Transverse colon (tissue), 4 donors: ENCODE data around the gene PDE2A. TPM values are rescaled to one million over a fixed set of nuclear protein-coding genes. Genes with fewer than 3 reads are reported as not detected.

Experiments
- DNase-seq: peaks from one replicate; pipeline ENCODE4 v3.0.0-alpha.2; 2019
- H3K27ac ChIP-seq, 4 donors: fragments of 200-600 bp; sonication (generic); 2 replicates each; pipeline ENCODE4 v1.5.1; 2016 to 2018; ENCODE audit warnings: inconsistent platforms in 4 of 4
- H3K27me3 ChIP-seq: fragments of 200-600 bp; sonication (generic); 2 replicates; pipeline ENCODE4 v1.5.1; 2017; ENCODE audit warnings: inconsistent platforms
- H3K36me3 ChIP-seq, 4 donors: fragments of 200-600 bp; sonication (generic); 2 replicates each; pipeline ENCODE4 v1.5.1; 2017 to 2019; ENCODE audit warnings: inconsistent platforms in 4 of 4
- H3K4me1 ChIP-seq, 4 donors: fragments of 200-600 bp; sonication (generic); 2 replicates each; pipeline ENCODE4 v1.5.1; 2017 to 2020; ENCODE audit warnings: inconsistent platforms in 4 of 4
- H3K4me3 ChIP-seq, 4 donors: fragments of 200-600 bp; sonication (generic); 1 replicate in 1 of 4; 2 replicates in 3 of 4; pipeline versions ENCODE4 v1.5.1 to v1.6.1; 2017 to 2019; ENCODE audit warnings: inconsistent platforms in 4 of 4
- H3K9me3 ChIP-seq, 2 donors: fragments of 200-600 bp; sonication (generic); 2 replicates each; pipeline ENCODE4 v1.5.1; 2017 to 2019; ENCODE audit warnings: inconsistent platforms in 2 of 2
- EP300 ChIP-seq: sonication (generic); formaldehyde crosslinking; IDR thresholded peaks from one replicate; pipeline ENCODE4 v1.6.1; 2017; ENCODE audit warnings: antibody characterized with exemption, low read depth
- POLR2A ChIP-seq: fragments of 450-650 bp; IDR thresholded peaks from one replicate; pipeline ENCODE4 v1.6.1; 2016; ENCODE audit warnings: antibody characterized with exemption, mild to moderate bottlenecking, moderate library complexity
- POLR2AphosphoS5 ChIP-seq, 3 donors: sonication (generic); formaldehyde crosslinking; IDR thresholded peaks; one replicate each; pipeline ENCODE4 v1.6.1; 2016; ENCODE audit warnings: antibody characterized with exemption in 3 of 3
- WGBS, 2 donors: methylation state at CpG; one replicate each; pipeline ENCODE4 v1.1.5; 2018; ENCODE audit warnings: low coverage in 1 of 2; 5-methylcytosine and 5-hydroxymethylcytosine counted together
- in situ Hi-C, 4 donors: fragments of 200-750 bp; cut with MboI; loops; one replicate each; pipeline versions ENCODE4 v1.15.0 to v1.15.1; 2017; ENCODE audit warnings: low sequenced_read_pairs in 3 of 4, low pct_ligation_motif_present in 1 of 4, low pct_unique_long_range_greater_than_20kb in 1 of 4
- intact Hi-C: fragments of 100-400 bp; cut with DNase I; formaldehyde crosslinking; loops from one replicate; pipeline ENCODE4 v1.15.1; 2023; ENCODE audit warnings: low total_unique reads
- total RNA-seq, 4 donors: library from RNA; depleted of rRNA; stranded (reverse); fragments of >200 nt; gene quantifications; one replicate each; pipeline ENCODE4 v1.1.0, GENCODE V29; 2016
- TF ChIP-seq, protein P1 (sequence below), 5 experiments: fragments of 200-600 bp in 3 of 5; fragments of 450-650 bp in 2 of 5; sonication (generic) in 3 of 5; IDR thresholded peaks; 1 replicate in 2 of 5; 2 replicates in 3 of 5; pipeline ENCODE4 v1.5.1; 2016 to 2017; ENCODE audit warnings: antibody characterized with exemption in 5 of 5, inconsistent platforms in 3 of 5, mild to moderate bottlenecking in 2 of 5, moderate library complexity in 1 of 5

The PDE2A gene
- total RNA-seq, 4 donors from 2014 or later, result 6.6 to 41.9 (median 17.1) TPM

GRCh38 chr11:72584293-72584938 lies 89.8 kb downstream of the PDE2A start:
- TF ChIP-seq POLR2A, result no peak
- intact Hi-C loops (no loop called here), in situ Hi-C loops (loop anchor here in 2 of 4 donors (10.0 kb wide), 1 partner anchor 60 kb away; no protein-coding TSS in a partner anchor)
- WGBS, 2 donors, result 12% methylated on average over 34 of the region's 59 CpGs; no CpG with 5 or more reads in 1 of the 2 donors
- H3K27ac ChIP-seq, result no peak overlapping the region
- no peaks in the 10 kb centered on the region for H3K36me3 ChIP-seq
- peaks cover 39% of the 10 kb centered on the region for H3K27me3 ChIP-seq
- DNase-seq, result peak; percentile 60
- H3K9me3 ChIP-seq, result no peaks in the 10 kb centered on the region
- H3K4me3 ChIP-seq, result peak overlapping the region in 1 of 4 donors; percentile 15
- peaks cover 0 to 14% (median 3%) of the 10 kb centered on the region in 4 donors for H3K4me1 ChIP-seq

- no peak for DNase-seq
- peaks cover 32% of the 10 kb centered on the region for H3K27me3 ChIP-seq
- H3K4me3 ChIP-seq, result no peak overlapping the region
- 72% methylated on average over 22 of the region's 22 CpGs; no CpG with 5 or more reads in 1 of the 2 donors for whole genome bisulfite sequencing, 2 donors
- H3K27ac ChIP-seq, result no peak overlapping the region
- H3K9me3 ChIP-seq, result no peaks in the 10 kb centered on the region
- no peak for TF ChIP-seq EP300
- TF ChIP-seq POLR2AphosphoS5 (IDR thresholded peaks at IDR 0.05), result no peak
- no peak for TF ChIP-seq POLR2A
- TF ChIP-seq, protein P1, sequence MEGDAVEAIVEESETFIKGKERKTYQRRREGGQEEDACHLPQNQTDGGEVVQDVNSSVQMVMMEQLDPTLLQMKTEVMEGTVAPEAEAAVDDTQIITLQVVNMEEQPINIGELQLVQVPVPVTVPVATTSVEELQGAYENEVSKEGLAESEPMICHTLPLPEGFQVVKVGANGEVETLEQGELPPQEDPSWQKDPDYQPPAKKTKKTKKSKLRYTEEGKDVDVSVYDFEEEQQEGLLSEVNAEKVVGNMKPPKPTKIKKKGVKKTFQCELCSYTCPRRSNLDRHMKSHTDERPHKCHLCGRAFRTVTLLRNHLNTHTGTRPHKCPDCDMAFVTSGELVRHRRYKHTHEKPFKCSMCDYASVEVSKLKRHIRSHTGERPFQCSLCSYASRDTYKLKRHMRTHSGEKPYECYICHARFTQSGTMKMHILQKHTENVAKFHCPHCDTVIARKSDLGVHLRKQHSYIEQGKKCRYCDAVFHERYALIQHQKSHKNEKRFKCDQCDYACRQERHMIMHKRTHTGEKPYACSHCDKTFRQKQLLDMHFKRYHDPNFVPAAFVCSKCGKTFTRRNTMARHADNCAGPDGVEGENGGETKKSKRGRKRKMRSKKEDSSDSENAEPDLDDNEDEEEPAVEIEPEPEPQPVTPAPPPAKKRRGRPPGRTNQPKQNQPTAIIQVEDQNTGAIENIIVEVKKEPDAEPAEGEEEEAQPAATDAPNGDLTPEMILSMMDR (IDR thresholded peaks at IDR 0.05), result no peak
- H3K36me3 ChIP-seq, result no peaks in the 10 kb centered on the region
- intact Hi-C loops (no loop called here), in situ Hi-C loops (loop anchor here in 2 of 4 donors (10.0 kb wide), 1 partner anchor 61 kb away; no protein-coding TSS in a partner anchor)
- H3K4me1 ChIP-seq, result peaks cover 0 to 14% (median 3%) of the 10 kb centered on the region in 4 donors
Measured at GRCh38 chr11:72583616-72584292, 90.5 kb downstream of the PDE2A start.

DNA sequence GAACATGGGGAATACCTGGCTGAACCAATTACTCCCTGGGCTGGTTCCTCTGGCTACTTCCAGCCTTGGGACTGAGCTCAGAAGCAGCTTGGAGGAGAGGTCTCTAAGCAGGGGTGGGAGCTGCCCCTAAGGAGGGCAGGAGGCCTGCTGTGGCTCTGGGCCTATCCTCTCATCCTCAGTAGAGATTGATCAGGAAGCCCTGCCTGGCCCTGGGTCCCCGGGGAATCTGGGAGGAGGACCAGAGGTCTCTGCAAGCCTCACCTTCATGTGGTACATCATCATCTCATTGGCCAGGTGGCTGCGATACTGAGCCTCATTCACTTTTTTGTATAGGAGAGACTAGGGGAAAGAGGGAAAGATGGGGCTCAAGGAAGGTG lies 91.1 kb downstream of the PDE2A start:
- H3K4me1 ChIP-seq, result peaks cover 0 to 14% (median 3%) of the 10 kb centered on the region in 4 donors
- H3K27me3 ChIP-seq, result peaks cover 30% of the 10 kb centered on the region
- H3K27ac ChIP-seq, result no peak overlapping the region
- WGBS, 2 donors, result 46% methylated on average over 2 of the region's 2 CpGs; no CpG with 5 or more reads in 1 of the 2 donors
- intact Hi-C loops, result no loop called here
- DNase-seq, result no peak
- in situ Hi-C loops, result loop anchor here in 2 of 4 donors (10.0 kb wide), 1 partner anchor 62 kb away; no protein-coding TSS in a partner anchor
- no peaks in the 10 kb centered on the region for H3K36me3 ChIP-seq
- H3K9me3 ChIP-seq, result no peaks in the 10 kb centered on the region
- TF ChIP-seq POLR2AphosphoS5 (IDR thresholded peaks at IDR 0.05) (no peak), EP300 (no peak), POLR2A (no peak)
- TF ChIP-seq, protein P1 (IDR thresholded peaks at IDR 0.05), result no peak
- no peak overlapping the region for H3K4me3 ChIP-seq

GRCh38 chr11:72582206-72583176 lies 91.7 kb downstream of the PDE2A start:
- peaks cover 0 to 14% (median 3%) of the 10 kb centered on the region in 4 donors for H3K4me1 ChIP-seq
- no peaks in the 10 kb centered on the region for H3K36me3 ChIP-seq
- H3K27me3 ChIP-seq, result peaks cover 30% of the 10 kb centered on the region
- intact Hi-C loops (no loop called here), in situ Hi-C loops (loop anchor here in 2 of 4 donors (10.0 kb wide), 1 partner anchor 62 kb away; no protein-coding TSS in a partner anchor)
- no peak overlapping the region for H3K4me3 ChIP-seq
- 88% methylated on average over 14 of the region's 14 CpGs; no CpG with 5 or more reads in 1 of the 2 donors for WGBS, 2 donors
- H3K9me3 ChIP-seq, result no peaks in the 10 kb centered on the region
- H3K27ac ChIP-seq, result no peak overlapping the region
- DNase-seq, result no peak
- no peak for TF ChIP-seq EP300
- TF ChIP-seq POLR2AphosphoS5 (IDR thresholded peaks at IDR 0.05), result no peak
- no peak for TF ChIP-seq POLR2A
